Astrocyte (in vitro differentiated cells and primary cell): ENCODE measurements around the gene PEX6. TPM values are rescaled to one million over a fixed set of nuclear protein-coding genes. Genes with fewer than 3 reads are reported as not detected.
"Not testable (repeated sequence)": the region's sequence is repeated elsewhere in the genome, so short reads cannot be mapped to it uniquely, and the experiment has no call there.

ENCODE experiments used
- DNase-seq: peaks from one replicate; pipeline ENCODE4 v3.0.0-alpha.2; 2010; ENCODE audit warnings: low read depth
- FAIRE-seq: peaks from 2 replicates; lab custom pipeline; 2011; peaks lifted over from hg19 to GRCh38; lab: Jason Lieb, UNC
- H2AFZ ChIP-seq: 2 replicates; pipeline ENCODE4 v1.6.0; 2012; ENCODE audit warnings: low read depth, low read length, inconsistent platforms
- H3K27ac ChIP-seq: 2 replicates; pipeline ENCODE4 v1.5.1; 2011; ENCODE audit warnings: low read depth, low read length, inconsistent platforms
- H3K27me3 ChIP-seq: 2 replicates; pipeline ENCODE4 v1.6.0; 2011; ENCODE audit warnings: low read length, inconsistent platforms; ENCODE audit not compliant: insufficient read depth
- H3K36me3 ChIP-seq: 2 replicates; pipeline ENCODE4 v1.5.1; 2011; ENCODE audit warnings: low read length, inconsistent platforms; ENCODE audit not compliant: insufficient read depth
- H3K4me1 ChIP-seq: 2 replicates; pipeline ENCODE4 v1.5.1; 2011; ENCODE audit warnings: low read length, inconsistent platforms; ENCODE audit not compliant: insufficient read depth
- H3K4me2 ChIP-seq: 2 replicates; pipeline ENCODE4 v1.6.0; 2012; ENCODE audit warnings: low read length, inconsistent platforms
- H3K4me3 ChIP-seq: 2 replicates; pipeline ENCODE4 v1.5.1; 2011; ENCODE audit warnings: low read depth, mild to moderate bottlenecking, low read length, inconsistent platforms; ENCODE audit not compliant: insufficient read depth
- H3K79me2 ChIP-seq: 2 replicates; pipeline ENCODE4 v1.6.0; 2012; ENCODE audit warnings: mild to moderate bottlenecking, low read length, inconsistent platforms; ENCODE audit not compliant: insufficient read depth
- H3K9ac ChIP-seq: 2 replicates; pipeline ENCODE4 v1.6.0; 2012; ENCODE audit warnings: mild to moderate bottlenecking, low read length, inconsistent platforms
- H3K9me3 ChIP-seq: 2 replicates; pipeline ENCODE4 v1.5.1; 2012; ENCODE audit warnings: low read depth, mild to moderate bottlenecking, low read length, inconsistent platforms; ENCODE audit not compliant: insufficient read depth
- H4K20me1 ChIP-seq: 2 replicates; pipeline ENCODE4 v1.6.0; 2012; ENCODE audit warnings: low read length, inconsistent platforms; ENCODE audit not compliant: insufficient read depth
- H3K27ac Mint-ChIP-seq: one replicate; pipeline ENCODE4 v1.8.0; 2021; ENCODE audit warnings: mild to moderate bottlenecking, mixed read lengths; ENCODE audit not compliant: unreplicated experiment
- H3K27me3 Mint-ChIP-seq: one replicate; pipeline ENCODE4 v1.8.0; 2021; ENCODE audit warnings: low read depth, mixed read lengths; ENCODE audit not compliant: unreplicated experiment
- H3K36me3 Mint-ChIP-seq: one replicate; pipeline ENCODE4 v1.8.0; 2021; ENCODE audit warnings: low read depth, mixed read lengths; ENCODE audit not compliant: unreplicated experiment
- H3K4me1 Mint-ChIP-seq: one replicate; pipeline ENCODE4 v1.8.0; 2021; ENCODE audit warnings: low read depth, mixed read lengths; ENCODE audit not compliant: unreplicated experiment
- H3K4me3 Mint-ChIP-seq: one replicate; pipeline ENCODE4 v1.8.0; 2021; ENCODE audit warnings: mild to moderate bottlenecking, moderate library complexity, mixed read lengths; ENCODE audit not compliant: unreplicated experiment
- H3K9me3 Mint-ChIP-seq: one replicate; pipeline ENCODE4 v1.8.0; 2021; ENCODE audit warnings: mild to moderate bottlenecking, mixed read lengths; ENCODE audit not compliant: unreplicated experiment
- EZH2 ChIP-seq: IDR thresholded peaks from 2 replicates; pipeline ENCODE4 v1.6.1; 2012; ENCODE audit warnings: mild to moderate bottlenecking, low read length, inconsistent platforms; ENCODE audit not compliant: insufficient read depth
- total RNA-seq: library from RNA; stranded (reverse); gene quantifications from 2 replicates; pipeline ENCODE4 v1.2.1, GENCODE V29; 2021
- TF ChIP-seq, protein P1 (sequence below): IDR thresholded peaks from 2 replicates; pipeline ENCODE4 v1.5.1; 2011; ENCODE audit warnings: low read depth, mild to moderate bottlenecking, inconsistent platforms, low read length, moderate library complexity; ENCODE audit not compliant: insufficient read depth

PEX6 gene
- total RNA-seq, 1 donor from 2014 or later = 22.7 TPM

DNA sequence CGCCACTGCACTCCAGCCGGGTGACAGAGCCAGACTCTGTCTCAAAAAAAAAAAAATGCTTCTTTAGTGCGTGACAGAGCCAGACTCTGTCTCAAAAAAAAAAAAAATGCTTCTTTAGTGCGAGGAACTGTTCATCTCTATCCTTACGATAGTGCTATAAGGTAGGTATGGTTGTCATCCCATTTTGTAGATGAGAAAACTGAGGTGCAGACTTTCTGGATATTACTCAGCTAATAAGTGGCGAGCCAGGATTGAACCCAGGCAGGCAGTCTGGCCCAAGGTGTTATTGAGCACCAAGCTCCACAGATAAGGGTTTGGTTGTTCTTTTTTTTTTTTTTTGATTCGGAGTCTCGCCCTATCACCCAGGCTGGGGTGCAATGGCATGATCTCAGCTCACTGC lies 22.9 kb upstream of the PEX6 start:
- Histone ChIP-seq H4K20me1 (peaks cover 11% of the 10 kb centered on the region), H2AFZ (no peak overlapping the region), H3K4me3 (no peak overlapping the region), H3K27me3 (no peaks in the 10 kb centered on the region), H3K9ac (no peak overlapping the region), H3K79me2 (peaks cover 9% of the 10 kb centered on the region), H3K9me3 (no peaks in the 10 kb centered on the region), H3K27ac (no peak overlapping the region), H3K4me1 (no peaks in the 10 kb centered on the region), H3K36me3 (peaks cover 6% of the 10 kb centered on the region), H3K4me2 (no peak overlapping the region)
- FAIRE-seq = no peak
- TF ChIP-seq, protein P1, sequence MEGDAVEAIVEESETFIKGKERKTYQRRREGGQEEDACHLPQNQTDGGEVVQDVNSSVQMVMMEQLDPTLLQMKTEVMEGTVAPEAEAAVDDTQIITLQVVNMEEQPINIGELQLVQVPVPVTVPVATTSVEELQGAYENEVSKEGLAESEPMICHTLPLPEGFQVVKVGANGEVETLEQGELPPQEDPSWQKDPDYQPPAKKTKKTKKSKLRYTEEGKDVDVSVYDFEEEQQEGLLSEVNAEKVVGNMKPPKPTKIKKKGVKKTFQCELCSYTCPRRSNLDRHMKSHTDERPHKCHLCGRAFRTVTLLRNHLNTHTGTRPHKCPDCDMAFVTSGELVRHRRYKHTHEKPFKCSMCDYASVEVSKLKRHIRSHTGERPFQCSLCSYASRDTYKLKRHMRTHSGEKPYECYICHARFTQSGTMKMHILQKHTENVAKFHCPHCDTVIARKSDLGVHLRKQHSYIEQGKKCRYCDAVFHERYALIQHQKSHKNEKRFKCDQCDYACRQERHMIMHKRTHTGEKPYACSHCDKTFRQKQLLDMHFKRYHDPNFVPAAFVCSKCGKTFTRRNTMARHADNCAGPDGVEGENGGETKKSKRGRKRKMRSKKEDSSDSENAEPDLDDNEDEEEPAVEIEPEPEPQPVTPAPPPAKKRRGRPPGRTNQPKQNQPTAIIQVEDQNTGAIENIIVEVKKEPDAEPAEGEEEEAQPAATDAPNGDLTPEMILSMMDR = no peak
- no peak for TF ChIP-seq EZH2
- H3K27me3 Mint-ChIP-seq = no peaks in the 10 kb centered on the region
- H3K27ac Mint-ChIP-seq = no peak overlapping the region
- no peak for DNase-seq
- H3K4me3 Mint-ChIP-seq = no peak overlapping the region
- peaks cover 6% of the 10 kb centered on the region for H3K36me3 Mint-ChIP-seq
- H3K4me1 Mint-ChIP-seq = no peaks in the 10 kb centered on the region
- H3K9me3 Mint-ChIP-seq = no peaks in the 10 kb centered on the region

DNA sequence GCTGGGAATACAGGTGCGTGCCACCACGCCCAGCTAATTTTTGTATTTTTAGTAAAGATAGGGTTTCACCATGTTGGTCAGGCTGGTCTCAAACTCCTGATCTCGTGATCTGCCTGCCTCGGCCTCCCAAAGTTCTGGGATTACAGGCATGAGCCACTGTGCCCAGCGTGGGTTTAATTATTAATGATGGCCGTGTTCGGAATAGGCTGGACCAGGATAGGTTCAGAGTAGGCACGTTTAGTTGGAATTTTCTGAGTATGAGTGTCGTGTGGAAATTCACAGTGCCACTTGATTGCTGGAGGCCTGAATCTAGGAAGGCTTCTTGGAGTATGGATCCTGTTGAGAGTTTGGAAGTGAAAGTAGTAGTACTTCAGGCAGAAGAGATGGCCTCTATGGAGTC lies 19.2 kb upstream of the PEX6 start:
- not testable (repeated sequence) for H3K27ac ChIP-seq, H3K4me2 ChIP-seq, H3K4me1 Mint-ChIP-seq, H3K9ac ChIP-seq, H3K36me3 Mint-ChIP-seq, H3K36me3 ChIP-seq, H3K9me3 ChIP-seq, DNase-seq, H3K4me3 Mint-ChIP-seq, H3K9me3 Mint-ChIP-seq, H2AFZ ChIP-seq, H3K27me3 ChIP-seq, H3K27ac Mint-ChIP-seq, FAIRE-seq, H3K27me3 Mint-ChIP-seq, H3K4me3 ChIP-seq, H3K4me1 ChIP-seq
- H4K20me1 ChIP-seq = peaks cover 12% of the 10 kb centered on the region
- H3K79me2 ChIP-seq = peaks cover 16% of the 10 kb centered on the region

DNA sequence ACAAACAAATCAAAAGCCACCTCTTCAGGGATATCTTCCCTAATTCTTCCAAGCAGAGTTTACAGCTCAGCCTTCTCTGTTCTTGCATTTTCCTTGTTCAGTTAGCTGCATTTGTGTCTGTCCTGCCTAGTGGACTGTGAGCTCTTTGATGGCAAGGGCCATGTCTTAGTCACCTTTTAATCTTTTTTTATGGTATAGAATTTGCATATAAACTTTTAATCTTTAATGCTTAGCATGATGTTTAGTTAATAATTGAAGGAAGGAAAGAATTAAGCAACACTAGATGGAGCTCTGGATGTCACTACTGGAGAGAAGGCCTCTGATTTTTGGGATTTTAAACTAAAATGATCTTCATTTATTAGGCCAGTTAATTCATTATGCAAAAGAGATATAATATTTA lies 17.5 kb upstream of the PEX6 start:
- Histone ChIP-seq H3K4me3 (no peak overlapping the region), H3K9me3 (no peaks in the 10 kb centered on the region), H3K4me1 (no peaks in the 10 kb centered on the region), H3K36me3 (peaks cover 7% of the 10 kb centered on the region), H3K27ac (no peak overlapping the region), H3K79me2 (peaks cover 19% of the 10 kb centered on the region), H3K27me3 (no peaks in the 10 kb centered on the region), H2AFZ (no peak overlapping the region), H3K9ac (no peak overlapping the region), H3K4me2 (no peak overlapping the region), H4K20me1 (peaks cover 12% of the 10 kb centered on the region)
- H3K4me3 Mint-ChIP-seq = no peak overlapping the region
- FAIRE-seq (no peak), DNase-seq (no peak)
- peaks cover 3% of the 10 kb centered on the region for H3K4me1 Mint-ChIP-seq
- no peak overlapping the region for H3K27ac Mint-ChIP-seq
- no peaks in the 10 kb centered on the region for H3K27me3 Mint-ChIP-seq
- no peak for TF ChIP-seq EZH2
- TF ChIP-seq, protein P1 = no peak
- H3K9me3 Mint-ChIP-seq = no peaks in the 10 kb centered on the region
- H3K36me3 Mint-ChIP-seq = peaks cover 6% of the 10 kb centered on the region
